H9 (cell line): ENCODE results near the gene PPFIA4. TPM values are rescaled to one million over a fixed set of nuclear protein-coding genes. Genes with fewer than 3 reads are reported as not detected.

Experiments used
- DNase-seq: peaks from one replicate; pipeline ENCODE4 v3.0.0-alpha.2; 2017
- H2AFZ ChIP-seq: one replicate; pipeline ENCODE4 v1.6.1; 2013; ENCODE audit warnings: mild to moderate bottlenecking, low read length, control low read depth, moderate library complexity
- H2AK5ac ChIP-seq: 2 replicates; pipeline ENCODE4 v1.6.1; 2013; ENCODE audit warnings: low read length, control low read depth, mixed read lengths; ENCODE audit not compliant: insufficient read length
- H2BK120ac ChIP-seq: one replicate; pipeline ENCODE4 v1.6.1; 2013; ENCODE audit warnings: low read depth, mild to moderate bottlenecking, low read length, control low read depth, inconsistent platforms; ENCODE audit not compliant: poor library complexity, severe bottlenecking
- H2BK12ac ChIP-seq: 2 replicates; pipeline ENCODE4 v1.6.1; 2013; ENCODE audit warnings: low read length, control low read depth, mixed read lengths, low read depth; ENCODE audit not compliant: insufficient read length
- H2BK15ac ChIP-seq: 2 replicates; pipeline ENCODE4 v1.6.1; 2013; ENCODE audit warnings: low read depth, low read length, control low read depth
- H2BK20ac ChIP-seq: one replicate; pipeline ENCODE4 v1.6.1; 2013; ENCODE audit warnings: low read depth, mild to moderate bottlenecking, low read length, control low read depth, inconsistent platforms; ENCODE audit not compliant: poor library complexity, severe bottlenecking
- H2BK5ac ChIP-seq: 2 replicates; pipeline ENCODE4 v1.6.1; 2013; ENCODE audit warnings: low read length, control low read depth, mixed read lengths; ENCODE audit not compliant: insufficient read length
- H3K14ac ChIP-seq: 2 replicates; pipeline ENCODE4 v1.6.1; 2013; ENCODE audit warnings: low read length, control low read depth; ENCODE audit not compliant: insufficient read depth
- H3K18ac ChIP-seq: 2 replicates; pipeline ENCODE4 v1.6.1; 2013; ENCODE audit warnings: low read depth, mild to moderate bottlenecking, mixed read lengths, low read length, control low read depth; ENCODE audit not compliant: insufficient read length
- H3K23ac ChIP-seq: 2 replicates; pipeline ENCODE4 v1.6.1; 2013; ENCODE audit warnings: low read length, control low read depth, mixed read lengths, low read depth; ENCODE audit not compliant: insufficient read length
- H3K23me2 ChIP-seq: 2 replicates; pipeline ENCODE4 v1.6.1; 2013; ENCODE audit warnings: low read depth, mild to moderate bottlenecking, mixed read lengths, low read length, control low read depth; ENCODE audit not compliant: insufficient read length, poor library complexity, severe bottlenecking
- H3K27ac ChIP-seq: 2 replicates; pipeline ENCODE4 v1.5.1; 2013; ENCODE audit warnings: low read length, control low read depth, mixed read lengths, low read depth; ENCODE audit not compliant: insufficient read length
- H3K27me3 ChIP-seq: 2 replicates; pipeline ENCODE4 v1.6.1; 2013; ENCODE audit warnings: low read length, control low read depth, inconsistent platforms; ENCODE audit not compliant: insufficient read depth
- H3K4ac ChIP-seq: 2 replicates; pipeline ENCODE4 v1.6.1; 2013; ENCODE audit warnings: low read depth, mild to moderate bottlenecking, control low read depth, inconsistent platforms, low read length, moderate library complexity
- H3K4me1 ChIP-seq: 2 replicates; pipeline ENCODE4 v1.6.1; 2013; ENCODE audit warnings: low read length, control low read depth, inconsistent platforms; ENCODE audit not compliant: insufficient read depth
- H3K4me2 ChIP-seq: 2 replicates; pipeline ENCODE4 v1.6.1; 2013; ENCODE audit warnings: low read length, control low read depth, mixed read lengths; ENCODE audit not compliant: insufficient read length, insufficient read depth
- H3K56ac ChIP-seq: 2 replicates; pipeline ENCODE4 v1.6.1; 2013; ENCODE audit warnings: low read depth, mild to moderate bottlenecking, mixed read lengths, low read length, control low read depth; ENCODE audit not compliant: insufficient read length
- H3K79me1 ChIP-seq: 2 replicates; pipeline ENCODE4 v1.6.1; 2013; ENCODE audit warnings: low read depth, mild to moderate bottlenecking, moderate library complexity, low read length, control low read depth, inconsistent platforms; ENCODE audit not compliant: insufficient read depth, poor library complexity, severe bottlenecking
- H3K79me2 ChIP-seq: 2 replicates; pipeline ENCODE4 v1.6.1; 2013; ENCODE audit warnings: low read length, control low read depth, inconsistent platforms; ENCODE audit not compliant: insufficient read depth
- H3K9ac ChIP-seq: 2 replicates; pipeline ENCODE4 v1.6.1; 2013; ENCODE audit warnings: low read length, control low read depth, mixed read lengths; ENCODE audit not compliant: insufficient read length; ENCODE audit errors: extremely low read depth
- H3K9me3 ChIP-seq: one replicate; pipeline ENCODE4 v1.6.1; 2013; ENCODE audit warnings: low read depth, low read length, inconsistent platforms; ENCODE audit not compliant: control insufficient read depth
- H3T11ph ChIP-seq: one replicate; pipeline ENCODE4 v1.6.1; 2013; ENCODE audit warnings: mild to moderate bottlenecking, low read length, control low read depth, inconsistent platforms
- H4K20me1 ChIP-seq: one replicate; pipeline ENCODE4 v1.6.1; 2013; ENCODE audit not compliant: control insufficient read depth, insufficient read length, insufficient read depth
- H4K5ac ChIP-seq: 2 replicates; pipeline ENCODE4 v1.6.1; 2013; ENCODE audit warnings: low read depth, mild to moderate bottlenecking, mixed read lengths, low read length, control low read depth; ENCODE audit not compliant: insufficient read length
- H4K8ac ChIP-seq: replicated peaks from 2 replicates; pipeline ENCODE4 v1.6.1; 2013; ENCODE audit warnings: low read length, control low read depth, mixed read lengths, low read depth; ENCODE audit not compliant: insufficient read length
- H4K91ac ChIP-seq: 2 replicates; pipeline ENCODE4 v1.6.1; 2013; ENCODE audit warnings: low read depth, mild to moderate bottlenecking, moderate library complexity, mixed read lengths, low read length, control low read depth; ENCODE audit not compliant: insufficient read length
- H3K27ac Mint-ChIP-seq, 3 experiments: 2 replicates in 2 of 3; 3 replicates in 1 of 3; pipeline ENCODE4 v1.8.0; 2020 to 2021; ENCODE audit warnings: mixed read lengths in 3 of 3, mild to moderate bottlenecking in 1 of 3, moderate library complexity in 1 of 3
- H3K27me3 Mint-ChIP-seq: 2 replicates; pipeline ENCODE4 v1.8.0; 2021; ENCODE audit warnings: low read depth, mild to moderate bottlenecking, moderate library complexity, mixed read lengths
- H3K36me3 Mint-ChIP-seq, 3 experiments: 2 replicates in 2 of 3; 3 replicates in 1 of 3; pipeline ENCODE4 v1.8.0; 2020 to 2021; ENCODE audit warnings: low read depth in 3 of 3, mixed read lengths in 3 of 3; ENCODE audit not compliant: insufficient read depth in 1 of 3
- H3K4me1 Mint-ChIP-seq, 2 experiments: 2 replicates each; pipeline ENCODE4 v1.8.0; 2020; ENCODE audit warnings: mixed read lengths in 2 of 2
- H3K4me3 Mint-ChIP-seq, 2 experiments: 2 replicates in 1 of 2; 3 replicates in 1 of 2; pipeline ENCODE4 v1.8.0; 2020 to 2021; ENCODE audit warnings: mild to moderate bottlenecking in 2 of 2, mixed read lengths in 2 of 2, moderate library complexity in 1 of 2
- H3K9me3 Mint-ChIP-seq, 2 experiments: 2 replicates in 1 of 2; 3 replicates in 1 of 2; pipeline ENCODE4 v1.8.0; 2020; ENCODE audit warnings: mild to moderate bottlenecking in 2 of 2, mixed read lengths in 2 of 2, moderate library complexity in 1 of 2
- CTCF ChIP-seq: fragments of 200-600 bp; sonication (generic); conservative IDR thresholded peaks from 3 replicates; pipeline ENCODE4 v1.8.0; 2021; ENCODE audit warnings: antibody characterized with exemption, mild to moderate bottlenecking
- WGBS: extraction: QIAGEN DNeasy Blood & Tissue Kit; methylation state at CpG from one replicate; pipeline ENCODE4 v1.1.7; 2013; ENCODE audit warnings: missing lambda C conversion rate, low lambda C conversion rate, mixed read lengths; ENCODE audit not compliant: insufficient read length; ENCODE audit errors: extremely low coverage; 5-methylcytosine and 5-hydroxymethylcytosine counted together
- total RNA-seq: library from RNA; stranded (reverse); gene quantifications from 2 replicates; pipeline ENCODE4 v1.2.1, GENCODE V29; 2021

PPFIA4 gene
- total RNA-seq, 1 experiment from 2014 or later = 3.9 TPM

- no peak overlapping the region for H2BK12ac ChIP-seq
- no peak overlapping the region for H2AFZ ChIP-seq
- peaks cover 46% of the 10 kb centered on the region for H3K27me3 Mint-ChIP-seq
- no peak overlapping the region for H2BK5ac ChIP-seq
- no peaks in the 10 kb centered on the region for H3K9me3 ChIP-seq
- no peaks in the 10 kb centered on the region for H3K9me3 Mint-ChIP-seq
- no peaks in the 10 kb centered on the region for H4K20me1 ChIP-seq
- H3K27me3 ChIP-seq = no peaks in the 10 kb centered on the region
- H4K91ac ChIP-seq = no peak overlapping the region
- no peak overlapping the region for H3T11ph ChIP-seq
- no peaks in the 10 kb centered on the region for H3K79me2 ChIP-seq
- no peak overlapping the region for H3K14ac ChIP-seq
- H4K5ac ChIP-seq = no peak overlapping the region
- H3K4me2 ChIP-seq = no peak overlapping the region
- H3K9ac ChIP-seq = no peak overlapping the region
- H3K23ac ChIP-seq = no peak overlapping the region
- no peak overlapping the region for H2BK20ac ChIP-seq
- no peaks in the 10 kb centered on the region for H3K36me3 Mint-ChIP-seq
- H3K56ac ChIP-seq = no peak overlapping the region
- H3K27ac Mint-ChIP-seq = no peak overlapping the region
- H3K23me2 ChIP-seq = no peaks in the 10 kb centered on the region
- H4K8ac ChIP-seq = no peak overlapping the region
- no CpG with 5 or more reads among the region's 2 CpGs for WGBS
- peaks cover 0 to 2% of the 10 kb centered on the region in 2 experiments; a peak in 1 of 4 replicates for H3K4me1 Mint-ChIP-seq
- H3K4me3 Mint-ChIP-seq = no peak overlapping the region
- no peaks in the 10 kb centered on the region for H3K4me1 ChIP-seq
- H3K79me1 ChIP-seq = no peaks in the 10 kb centered on the region
- TF ChIP-seq CTCF = no peak
- no peak overlapping the region for H2BK120ac ChIP-seq
- no peak overlapping the region for H2AK5ac ChIP-seq
- no peak for DNase-seq
- no peak overlapping the region for H3K18ac ChIP-seq
- H3K4ac ChIP-seq = no peak overlapping the region
- no peak overlapping the region; the same call in 1 of the 2 replicates for H2BK15ac ChIP-seq
- H3K27ac ChIP-seq = no peak overlapping the region
Observed at GRCh38 chr1:203112475-203112874, 86.2 kb downstream of the PPFIA4 start.
